Stimulated activated CD4-positive, alpha-beta T cell treated with anti-CD3 and anti-CD28 coated beads, Interleukin-4, amount 100 ng/mL, for 24 hours (primary cell): ENCODE results near the gene FLNC.

ENCODE experiments used
- DNase-seq: peaks from one replicate; pipeline ENCODE4 v3.0.0-alpha.2; 2020

Gene FLNC

GRCh38 chr7:128830231-128831177, at the start of gene FLNC:
Gene FLNC (plus strand): TSS chr7:128830406. CDS start chr7:128830638, 232 bp downstream.
- DNase-seq = peak; percentile 27

DNA sequence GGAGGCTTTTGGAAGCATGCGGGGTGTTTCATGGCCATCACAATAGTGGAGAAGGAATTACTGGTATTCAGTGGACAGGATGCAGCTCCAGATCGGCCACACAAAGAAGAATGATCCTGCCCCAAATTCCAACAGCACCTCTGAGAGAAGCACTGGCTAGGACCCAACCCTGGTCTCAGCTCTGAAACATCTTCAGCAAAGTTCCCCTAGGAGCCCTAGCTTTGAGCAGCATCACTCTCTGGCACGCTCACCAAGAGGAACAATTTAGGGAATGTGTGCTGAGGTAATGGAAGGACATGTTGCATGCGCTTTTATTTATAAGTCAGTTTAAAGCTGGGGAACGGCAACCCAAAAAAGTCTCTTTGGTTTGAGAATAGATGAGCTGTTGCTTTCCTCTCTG, 49.1 kb upstream of the FLNC start:
- no peak for DNase-seq

GRCh38 chr7:128781851-128782250, 48.4 kb upstream of the FLNC start:
- no peak for DNase-seq

DNA sequence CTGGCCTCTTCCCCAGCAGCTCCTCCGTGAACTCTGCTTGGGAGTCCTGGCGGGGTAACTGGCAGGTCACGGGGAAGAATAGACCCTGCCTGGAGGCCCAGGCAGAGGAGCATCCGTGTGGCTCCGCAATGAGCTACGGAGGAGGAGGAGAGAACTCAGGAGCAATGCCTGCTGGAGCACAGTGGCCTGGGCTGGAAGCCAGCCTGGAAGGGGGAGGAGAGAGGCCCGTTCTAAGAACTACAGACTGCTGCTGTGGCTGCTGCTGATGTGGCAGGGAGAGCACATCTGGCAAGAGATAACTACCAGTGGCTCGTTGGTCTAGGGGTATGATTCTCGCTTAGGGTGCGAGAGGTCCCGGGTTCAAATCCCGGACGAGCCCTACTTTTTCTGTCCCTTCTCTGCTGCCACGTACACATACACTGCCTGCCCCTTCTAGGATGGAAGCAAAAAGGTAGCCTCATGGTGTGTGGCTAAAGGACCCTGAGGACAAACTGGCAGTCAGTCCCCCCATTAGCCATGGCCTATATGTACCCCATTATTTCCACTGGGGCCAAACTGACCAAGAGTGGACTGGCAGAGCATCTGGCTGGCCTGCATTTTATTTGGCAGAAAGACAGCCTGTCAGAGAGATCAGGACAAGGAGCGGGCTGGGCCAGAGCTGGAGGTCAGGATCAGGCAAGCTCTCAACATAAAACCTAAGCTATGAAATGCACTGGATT, 46.9 kb upstream of the FLNC start:
- no peak for DNase-seq

- DNase-seq = no peak
These were observed 44.5 kb upstream of the FLNC start for GRCh38 chr7:128785738-128786137.

GRCh38 chr7:128788446-128789412, 41.5 kb upstream of the FLNC start:
- DNase-seq = no peak

GRCh38 chr7:128790315-128791041, 39.7 kb upstream of the FLNC start:
- DNase-seq = no peak

DNA sequence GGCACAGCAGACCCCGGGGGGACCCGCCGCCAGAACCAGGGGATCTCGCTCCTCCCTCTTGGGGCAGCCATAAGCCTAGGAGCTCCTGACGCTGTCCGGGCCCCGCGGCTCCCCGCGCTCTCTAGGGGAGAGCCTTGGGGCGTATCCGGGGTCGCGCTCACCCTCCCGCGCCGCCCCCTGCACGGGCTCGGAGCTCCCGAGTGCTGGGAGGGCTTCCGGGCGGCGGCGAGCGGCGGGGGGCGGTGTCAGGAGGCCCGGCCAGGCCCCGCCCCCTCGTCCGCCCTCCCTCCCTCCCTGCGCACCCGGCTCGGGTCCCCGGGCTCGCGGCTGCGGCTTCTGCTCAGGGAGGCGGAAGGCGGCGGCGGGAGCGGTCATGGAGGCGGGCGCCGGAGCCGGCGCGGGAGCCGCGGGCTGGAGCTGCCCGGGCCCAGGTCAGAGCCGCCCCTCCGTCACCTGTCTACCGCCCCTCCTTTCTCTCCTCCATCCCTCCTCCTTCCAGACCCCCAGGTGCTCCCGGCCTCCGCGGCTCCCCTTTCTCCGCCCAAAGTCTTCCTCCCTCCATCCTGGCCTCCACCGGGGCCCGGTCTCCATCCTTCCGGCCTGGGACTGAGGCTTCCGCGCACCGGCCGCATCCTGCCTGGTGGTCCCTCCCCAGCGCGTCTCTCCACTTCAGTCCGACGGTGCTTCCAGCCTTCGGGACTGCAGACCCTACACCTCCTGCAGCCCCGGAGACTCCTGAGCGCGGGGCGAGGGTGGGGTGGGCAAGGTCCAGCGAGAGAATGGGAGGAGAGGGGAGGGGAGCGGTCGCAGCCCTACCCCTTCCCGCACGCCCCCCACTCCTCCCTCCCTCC, 38.9 kb upstream of the FLNC start, which contains the start of gene CCDC136:
Gene CCDC136, plus strand, starts transcription at position 848 of the 851 bp plus-strand sequence. CDS start 444 bp downstream, outside the sequence.
- DNase-seq = peak; percentile 73

GRCh38 chr7:128791972-128792327, 38.3 kb upstream of the FLNC start:
- DNase-seq = no peak

- no peak for DNase-seq
These were observed 37.6 kb upstream of the FLNC start for GRCh38 chr7:128792471-128793180.

DNA sequence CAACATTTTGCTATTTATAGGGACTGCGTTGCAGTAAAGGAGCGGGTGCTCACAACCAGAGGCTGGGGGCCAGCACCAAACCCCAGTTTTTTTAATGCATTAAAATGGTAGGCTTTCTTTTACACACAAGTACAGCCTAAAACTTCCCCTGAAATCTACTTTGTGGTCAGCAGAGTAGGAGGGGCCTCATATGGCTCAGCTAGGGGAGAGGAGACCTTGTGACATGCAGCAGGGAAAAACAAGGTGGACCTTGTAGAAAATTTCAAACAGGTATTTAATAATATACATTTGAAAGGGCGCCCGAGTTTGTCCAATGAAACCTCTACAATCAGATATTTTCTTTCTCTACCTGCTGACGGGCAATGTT, 37.0 kb upstream of the FLNC start:
- no peak for DNase-seq

- no peak for DNase-seq
These were observed 36.2 kb upstream of the FLNC start for GRCh38 chr7:128794020-128794419.

- DNase-seq = no peak
These were observed 35.8 kb upstream of the FLNC start for GRCh38 chr7:128794436-128794835.

GRCh38 chr7:128795129-128795528, 35.1 kb upstream of the FLNC start:
- DNase-seq = no peak

GRCh38 chr7:128796327-128796726, 33.9 kb upstream of the FLNC start:
- no peak for DNase-seq

DNA sequence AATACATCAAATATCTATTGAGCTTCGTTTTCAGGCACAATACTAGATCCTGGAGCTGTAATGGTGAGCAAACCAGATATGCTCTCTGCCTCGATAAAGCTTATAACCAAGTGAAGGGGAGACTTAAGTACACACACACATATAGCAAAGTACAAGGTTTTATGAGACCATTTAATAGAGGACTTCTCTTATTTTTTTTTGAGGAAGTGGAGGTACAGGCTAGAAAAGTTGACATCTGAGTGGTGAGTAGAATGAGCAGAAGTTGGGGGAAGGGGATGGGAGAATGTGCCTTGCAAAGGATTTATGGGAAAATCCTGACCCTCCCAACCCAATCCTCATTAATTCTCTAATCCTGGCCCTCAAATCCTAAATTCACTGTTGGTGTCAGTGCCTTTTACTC, 30.8 kb upstream of the FLNC start:
- DNase-seq = no peak

DNA sequence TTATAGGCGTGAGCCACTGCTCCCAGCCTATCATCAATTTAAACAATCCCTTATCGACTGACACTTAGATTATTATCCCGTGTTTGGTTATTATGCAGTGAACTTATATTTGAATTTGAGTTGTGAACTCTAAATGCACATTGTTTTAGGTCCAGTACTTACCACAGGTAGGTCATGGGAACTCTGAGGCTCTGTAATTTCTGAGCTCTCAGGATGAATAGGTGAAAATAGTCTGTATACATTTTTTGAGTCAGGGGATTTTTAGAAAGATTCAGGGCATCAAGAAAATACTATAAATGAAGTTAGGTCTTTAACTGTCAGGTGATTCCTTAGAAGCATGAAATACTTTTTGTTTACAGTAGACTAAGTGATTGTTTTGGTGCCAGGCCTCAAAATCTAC, 29.6 kb upstream of the FLNC start:
- DNase-seq = no peak

DNA sequence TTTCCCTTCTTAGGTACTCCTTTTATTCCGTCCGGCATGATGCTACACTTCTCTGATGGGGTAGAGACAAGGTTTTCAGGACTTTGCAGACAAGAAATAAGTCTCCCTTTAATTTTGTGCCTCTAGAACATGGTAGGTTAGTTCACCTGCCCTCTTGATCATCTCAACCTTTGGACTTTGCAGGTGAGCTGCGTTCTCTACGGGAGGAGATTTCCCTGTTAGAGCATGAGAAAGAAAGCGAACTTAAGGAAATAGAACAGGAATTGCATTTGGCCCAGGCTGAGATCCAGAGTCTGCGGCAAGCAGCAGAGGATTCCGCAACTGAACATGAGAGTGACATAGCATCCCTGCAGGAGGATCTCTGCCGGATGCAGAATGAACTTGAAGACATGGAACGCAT, 29.2 kb upstream of the FLNC start:
- no peak for DNase-seq

GRCh38 chr7:128801667-128802418, 28.4 kb upstream of the FLNC start:
- no peak for DNase-seq

- no peak for DNase-seq
These were observed 25.7 kb upstream of the FLNC start for GRCh38 chr7:128804484-128804883.
